GM18861 (cell line): ENCODE results near the gene SLC4A5.
"Not testable (repeated sequence)": the region's sequence is repeated elsewhere in the genome, so short reads cannot be mapped to it uniquely, and the experiment has no call there.

Experiments
- ATAC-seq: cut with Tn5 transposase; IDR thresholded peaks from one replicate; pipeline ENCODE4 v1.9.1; 2021; ENCODE audit not compliant: unreplicated experiment

SLC4A5 gene

GRCh38 chr2:74366036-74366435 lies 22.8 kb upstream of the SLC4A5 start:
- ATAC-seq = no peak

GRCh38 chr2:74364533-74365505 lies 21.6 kb upstream of the SLC4A5 start:
- ATAC-seq = no peak

GRCh38 chr2:74361327-74361726 lies 18.1 kb upstream of the SLC4A5 start:
- no peak for ATAC-seq

- ATAC-seq = no peak
These were observed 14.4 kb upstream of the SLC4A5 start for GRCh38 chr2:74357627-74358026.

- ATAC-seq = no peak
These were observed 6.7 kb upstream of the SLC4A5 start for GRCh38 chr2:74349889-74350288.

- ATAC-seq = no peak
These were observed 4.5 kb upstream of the SLC4A5 start for GRCh38 chr2:74347742-74348141.

- no peak for ATAC-seq
These were observed 4.1 kb upstream of the SLC4A5 start for GRCh38 chr2:74347303-74347702.

GRCh38 chr2:74345272-74345943 lies 2.2 kb upstream of the SLC4A5 start:
- no peak for ATAC-seq

- ATAC-seq = not testable (repeated sequence)
These were observed 7.0 kb downstream of the SLC4A5 start for GRCh38 chr2:74336227-74336626.

GRCh38 chr2:74334931-74335333 lies 8.3 kb downstream of the SLC4A5 start:
- ATAC-seq = no peak

- ATAC-seq = no peak
These were observed 9.2 kb downstream of the SLC4A5 start for GRCh38 chr2:74333896-74334586.

GRCh38 chr2:74333175-74333574 lies 10.0 kb downstream of the SLC4A5 start:
- ATAC-seq = no peak

GRCh38 chr2:74332550-74333174 lies 10.6 kb downstream of the SLC4A5 start:
- ATAC-seq = no peak

GRCh38 chr2:74328573-74328972 lies 14.6 kb downstream of the SLC4A5 start:
- ATAC-seq = no peak

- ATAC-seq = no peak
These were observed 15.1 kb downstream of the SLC4A5 start for GRCh38 chr2:74328074-74328473.

- no peak for ATAC-seq
These were observed 15.6 kb downstream of the SLC4A5 start for GRCh38 chr2:74327627-74328026.

GRCh38 chr2:74327199-74327598 lies 16.0 kb downstream of the SLC4A5 start:
- ATAC-seq = no peak

GRCh38 chr2:74325815-74326214 lies 17.4 kb downstream of the SLC4A5 start:
- no peak for ATAC-seq

GRCh38 chr2:74321737-74322136 lies 21.5 kb downstream of the SLC4A5 start:
- no peak for ATAC-seq

GRCh38 chr2:74317701-74318100 lies 25.5 kb downstream of the SLC4A5 start:
- ATAC-seq = no peak

GRCh38 chr2:74316627-74317295 lies 26.5 kb downstream of the SLC4A5 start:
- ATAC-seq = no peak
